Calu3 (cell line): ENCODE results near the gene HDAC4. TPM values are rescaled to one million over a fixed set of nuclear protein-coding genes. Genes with fewer than 3 reads are reported as not detected.

ENCODE experiments used
- BruUV-seq: library from RNA; stranded (reverse); fragments of 400-500 nt; replicated peaks from 2 replicates; lab custom pipeline; 2021; lab: Mats Ljungman, UMichigan
- CTCF ChIA-PET: fragments of 300-600 bp; sonication (Branson Sonifier 250); formaldehyde crosslinking; loops from one replicate; lab custom pipeline; 2022; ENCODE audit warnings: antibody characterized with exemption; lab: Charles Lee
- DNase-seq: peaks from one replicate; pipeline ENCODE4 v3.0.0; 2022
- H3K27ac Mint-ChIP-seq: one replicate; pipeline ENCODE4 v1.8.0; 2022; ENCODE audit warnings: mixed read lengths; ENCODE audit not compliant: unreplicated experiment
- H3K27me3 Mint-ChIP-seq: one replicate; pipeline ENCODE4 v1.8.0; 2022; ENCODE audit warnings: mixed read lengths; ENCODE audit not compliant: unreplicated experiment
- H3K36me3 Mint-ChIP-seq: one replicate; pipeline ENCODE4 v1.8.0; 2022; ENCODE audit warnings: mild to moderate bottlenecking, moderate library complexity, mixed read lengths; ENCODE audit not compliant: insufficient read depth, unreplicated experiment
- H3K4me1 Mint-ChIP-seq: one replicate; pipeline ENCODE4 v1.8.0; 2022; ENCODE audit warnings: mild to moderate bottlenecking, low read depth, mixed read lengths; ENCODE audit not compliant: unreplicated experiment
- H3K4me3 Mint-ChIP-seq: one replicate; pipeline ENCODE4 v1.8.0; 2022; ENCODE audit warnings: mild to moderate bottlenecking, low read depth, moderate library complexity, mixed read lengths; ENCODE audit not compliant: unreplicated experiment
- H3K9me3 Mint-ChIP-seq: one replicate; pipeline ENCODE4 v1.8.0; 2022; ENCODE audit warnings: low read depth, mixed read lengths; ENCODE audit not compliant: unreplicated experiment
- CTCF ChIP-seq: fragments of 200-600 bp; IDR thresholded peaks from one replicate; pipeline ENCODE4 v1.8.0; 2022; ENCODE audit warnings: antibody characterized with exemption; ENCODE audit not compliant: unreplicated experiment
- intact Hi-C: fragments of 100-400 bp; cut with micrococcal nuclease; formaldehyde crosslinking; loops from one replicate; pipeline ENCODE4 v1.10.0; 2022; ENCODE audit not compliant: unreplicated experiment
- total RNA-seq: library from RNA; stranded (reverse); gene quantifications from 2 replicates; pipeline ENCODE4 v1.2.3, GENCODE V29; 2022

Gene HDAC4
- total RNA-seq, 1 experiment from 2014 or later = 39.6 TPM

DNA sequence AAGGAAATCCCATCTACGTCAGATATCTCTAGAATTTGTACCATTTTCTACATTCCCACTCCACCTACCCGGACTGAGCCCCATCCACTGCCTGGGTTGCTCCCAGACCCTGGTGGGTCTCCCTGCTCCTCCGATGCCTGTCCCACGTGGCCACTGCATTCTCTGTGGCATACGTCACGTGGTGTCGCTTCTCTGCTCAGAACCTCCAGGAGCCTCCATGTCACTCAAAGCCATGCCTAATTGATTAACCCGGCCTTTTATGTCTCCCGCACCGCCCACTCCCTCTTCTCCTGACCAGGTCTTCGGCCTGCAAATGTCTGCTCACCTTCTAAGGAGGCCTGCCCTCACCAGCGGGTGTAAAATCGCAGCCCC lies 176.6 kb downstream of the HDAC4 start:
- no TSS peak for BruUV-seq
- H3K27me3 Mint-ChIP-seq = no peaks in the 10 kb centered on the region

GRCh38 chr2:239223310-239224198 lies 177.3 kb downstream of the HDAC4 start:
- no TSS peak for BruUV-seq
- no peaks in the 10 kb centered on the region for H3K36me3 Mint-ChIP-seq
- H3K4me1 Mint-ChIP-seq = peaks cover 12% of the 10 kb centered on the region
- no peak overlapping the region for H3K27ac Mint-ChIP-seq
- intact Hi-C loops = no loop called here
- H3K4me3 Mint-ChIP-seq = no peak overlapping the region
- TF ChIP-seq CTCF = no peak
- CTCF ChIA-PET = no interaction called here
- H3K9me3 Mint-ChIP-seq = no peaks in the 10 kb centered on the region
- H3K27me3 Mint-ChIP-seq = no peaks in the 10 kb centered on the region
- no peak for DNase-seq

More for the DNA sequence above, 176.6 kb downstream of the HDAC4 start:
- intact Hi-C loops = no loop called here
- CTCF ChIA-PET = no interaction called here
- no peaks in the 10 kb centered on the region for H3K9me3 Mint-ChIP-seq
- H3K4me1 Mint-ChIP-seq = peaks cover 12% of the 10 kb centered on the region
- no peaks in the 10 kb centered on the region for H3K36me3 Mint-ChIP-seq
- H3K27ac Mint-ChIP-seq = no peak overlapping the region
- DNase-seq = no peak
- TF ChIP-seq CTCF = no peak
- H3K4me3 Mint-ChIP-seq = no peak overlapping the region

DNA sequence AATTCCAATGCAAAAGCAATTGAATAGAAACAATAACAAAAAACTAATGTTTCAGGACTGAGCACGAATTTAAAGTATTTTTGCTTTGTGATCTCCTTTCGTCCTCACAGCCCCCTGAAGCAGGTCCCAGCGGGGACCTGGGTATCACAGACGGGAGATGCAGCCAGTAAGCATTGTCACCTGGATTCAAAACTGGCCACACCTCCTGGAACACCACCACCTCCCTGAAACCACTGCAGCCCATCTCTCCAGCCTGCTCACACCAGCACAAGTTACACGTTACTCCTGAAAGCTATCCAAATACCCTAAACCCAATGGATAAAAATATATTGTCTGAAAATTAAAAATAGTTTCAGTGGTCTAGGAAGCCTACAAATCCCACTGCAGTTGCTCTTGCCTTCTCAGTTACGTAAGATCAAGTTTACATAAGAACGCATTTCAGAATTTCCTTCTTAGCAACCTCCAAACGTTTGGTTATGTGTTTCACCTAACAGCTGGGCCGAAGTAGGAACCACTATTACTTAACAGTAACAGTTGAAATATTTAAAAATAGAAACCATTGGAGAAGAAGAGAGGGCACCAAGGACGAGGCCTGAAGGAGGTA lies 178.0 kb downstream of the HDAC4 start:
- no peak for TF ChIP-seq CTCF
- CTCF ChIA-PET = no interaction called here
- H3K4me3 Mint-ChIP-seq = no peak overlapping the region
- intact Hi-C loops = no loop called here
- no peaks in the 10 kb centered on the region for H3K9me3 Mint-ChIP-seq
- no peak overlapping the region for H3K27ac Mint-ChIP-seq
- H3K4me1 Mint-ChIP-seq = peaks cover 12% of the 10 kb centered on the region
- BruUV-seq = no TSS peak
- no peaks in the 10 kb centered on the region for H3K36me3 Mint-ChIP-seq
- H3K27me3 Mint-ChIP-seq = no peaks in the 10 kb centered on the region
- DNase-seq = no peak

DNA sequence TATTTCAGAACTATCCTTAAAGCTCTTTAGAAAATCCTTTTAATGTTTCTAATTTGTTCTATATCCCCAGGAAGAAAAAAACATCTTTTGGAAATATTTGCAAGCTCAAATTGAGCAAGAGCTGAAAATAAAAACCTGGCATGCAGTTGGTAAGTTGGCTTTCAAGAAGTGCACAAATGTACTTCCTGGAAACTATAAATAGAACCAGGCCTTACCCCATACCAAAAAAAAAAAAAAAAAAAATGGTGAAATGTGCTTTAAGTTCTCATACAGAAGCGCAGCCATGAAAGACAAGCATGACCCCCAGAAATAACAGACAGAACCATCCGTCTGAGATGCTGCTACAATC lies 178.5 kb downstream of the HDAC4 start:
- Mint-ChIP-seq H3K9me3 (no peaks in the 10 kb centered on the region), H3K27ac (no peak overlapping the region), H3K27me3 (no peaks in the 10 kb centered on the region), H3K36me3 (no peaks in the 10 kb centered on the region), H3K4me1 (peaks cover 10% of the 10 kb centered on the region), H3K4me3 (no peak overlapping the region)
- no peak for DNase-seq
- no TSS peak for BruUV-seq
- CTCF ChIA-PET = no interaction called here
- TF ChIP-seq CTCF = no peak
- intact Hi-C loops = no loop called here
